ENCODE data around the gene GALNT2.

The GALNT2 gene

DNA sequence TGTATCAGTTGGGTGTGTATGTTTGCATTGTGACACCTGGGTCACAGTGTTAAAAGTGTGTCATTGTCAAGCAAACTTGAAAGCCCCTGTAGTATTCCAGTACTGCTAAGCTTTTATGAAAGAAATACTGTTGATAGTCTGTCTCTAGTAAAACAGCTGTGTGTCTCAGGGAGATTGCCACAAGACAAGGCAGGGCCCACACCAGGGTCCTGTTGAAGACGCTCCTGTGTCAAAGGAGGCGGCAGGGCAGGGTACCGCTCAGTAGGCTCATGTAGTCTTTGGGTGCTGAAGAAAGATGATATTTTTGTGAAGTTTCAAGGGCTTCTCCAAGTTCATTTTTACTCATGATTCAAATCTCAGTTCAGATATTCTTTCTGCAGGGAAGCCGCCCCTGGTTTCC, 132.5 kb downstream of the GALNT2 start:
- no peak overlapping the region for H3K27ac ChIP-seq
- TF ChIP-seq CTCF (IDR thresholded peaks at IDR 0.05) (no peak), ZFX (IDR thresholded peaks at IDR 0.05; ENCODE audit: borderline replicate concordance) (no peak)

DNA sequence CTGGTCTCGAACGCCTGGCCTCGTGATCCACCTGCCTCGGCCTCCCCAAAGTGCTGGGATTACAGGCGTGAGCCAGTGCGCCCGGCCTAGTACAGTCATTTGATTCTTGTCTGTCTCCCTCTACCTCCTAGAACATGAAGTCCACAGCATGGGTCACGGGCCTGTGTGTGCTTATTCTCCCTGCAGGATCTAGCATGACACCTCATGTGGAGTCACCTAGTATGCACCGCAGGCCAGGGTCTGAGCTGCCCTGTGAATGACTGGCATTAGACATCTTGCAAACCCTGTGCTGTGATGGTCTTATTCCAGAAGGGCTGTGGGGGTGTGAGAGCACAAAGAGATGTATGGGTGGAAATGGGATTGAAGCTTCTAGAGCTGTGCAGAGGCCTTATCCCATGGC, 133.2 kb downstream of the GALNT2 start:
- no peak overlapping the region for H3K27ac ChIP-seq
- TF ChIP-seq ZFX (IDR thresholded peaks at IDR 0.05; ENCODE audit: borderline replicate concordance) = no peak
- TF ChIP-seq CTCF (IDR thresholded peaks at IDR 0.05) = no peak

DNA sequence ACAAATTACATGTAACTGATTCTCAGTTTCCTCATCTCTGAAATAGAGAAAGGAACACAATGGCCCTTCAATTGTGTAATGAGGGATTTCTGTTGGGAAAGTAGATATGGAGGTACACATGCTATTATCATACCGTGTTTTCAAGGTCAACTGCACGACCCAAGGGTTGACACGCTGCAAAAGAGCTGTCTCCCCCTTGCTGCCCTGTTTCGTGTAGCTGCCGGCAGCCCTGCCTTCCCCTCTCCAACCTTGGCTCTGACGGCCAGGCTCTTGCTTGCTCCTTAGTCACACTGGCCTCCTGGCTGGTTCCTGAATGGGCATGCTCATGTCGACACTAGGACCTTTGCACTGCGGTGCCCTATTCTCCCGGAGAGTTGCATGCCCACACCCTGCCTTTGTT, 134.4 kb downstream of the GALNT2 start:
- H3K27ac ChIP-seq = no peak overlapping the region
- TF ChIP-seq CTCF (IDR thresholded peaks at IDR 0.05) (no peak), ZFX (IDR thresholded peaks at IDR 0.05; ENCODE audit: borderline replicate concordance) (no peak)

- no peak overlapping the region for H3K27ac ChIP-seq
- TF ChIP-seq ZFX (IDR thresholded peaks at IDR 0.05; ENCODE audit: borderline replicate concordance) (no peak), CTCF (IDR thresholded peaks at IDR 0.05) (no peak)
Measured at GRCh38 chr1:230204842-230205241, 137.8 kb downstream of the GALNT2 start.

GRCh38 chr1:230205719-230206198, 138.7 kb downstream of the GALNT2 start:
- no peak for TF ChIP-seq ZFX (IDR thresholded peaks at IDR 0.05; ENCODE audit: borderline replicate concordance)
- TF ChIP-seq CTCF (IDR thresholded peaks at IDR 0.05) = no peak
- H3K27ac ChIP-seq = no peak overlapping the region

DNA sequence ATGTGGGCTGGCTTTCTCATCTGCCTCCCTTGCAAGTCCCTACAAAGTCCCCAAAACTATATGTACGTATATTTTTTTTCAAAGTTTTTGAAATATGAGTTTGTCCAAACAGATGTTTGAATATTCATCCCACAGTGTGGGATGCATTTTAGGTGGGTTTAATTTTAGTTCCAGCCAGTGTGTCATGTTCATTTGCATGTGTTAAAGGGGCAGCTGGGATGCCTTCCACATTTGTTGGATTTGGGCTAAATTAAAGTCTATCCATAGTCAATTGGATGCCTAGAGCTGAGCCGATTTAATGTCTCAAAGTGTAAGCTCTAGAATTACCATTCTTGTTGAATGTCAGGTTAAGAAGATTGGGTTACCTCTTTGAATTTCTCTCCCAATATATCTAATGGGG, 139.2 kb downstream of the GALNT2 start:
- H3K27ac ChIP-seq = no peak overlapping the region

GRCh38 chr1:230206976-230207375, 139.9 kb downstream of the GALNT2 start:
- no peak for TF ChIP-seq CTCF (IDR thresholded peaks at IDR 0.05)
- no peak for TF ChIP-seq ZFX (IDR thresholded peaks at IDR 0.05; ENCODE audit: borderline replicate concordance)
- H3K27ac ChIP-seq = peak overlapping the region; percentile 32; the same call in 1 of the 2 replicates

More for the DNA sequence above, 139.2 kb downstream of the GALNT2 start:
- no peak for TF ChIP-seq ZFX (IDR thresholded peaks at IDR 0.05; ENCODE audit: borderline replicate concordance)
- TF ChIP-seq CTCF (IDR thresholded peaks at IDR 0.05) = no peak
